ENCODE data around the gene CBFA2T2. TPM values are rescaled to one million over a fixed set of nuclear protein-coding genes. Genes with fewer than 3 reads are reported as not detected.
"Not testable (repeated sequence)": the region's sequence is repeated elsewhere in the genome, so short reads cannot be mapped to it uniquely, and the experiment has no call there.

Gene CBFA2T2
- total RNA-seq, 1 donor = 11.2 TPM

- H3K4me1 ChIP-seq (ENCODE audit: insufficient read depth, low read length) = peaks cover 6% of the 10 kb centered on the region
- no peak for DNase-seq (ENCODE audit: insufficient read length, low spot score, missing footprints)
- TF ChIP-seq CTCF (IDR thresholded peaks at IDR 0.05; ENCODE audit: extremely low read depth, low read depth, low read length) = no peak
Observed at GRCh38 chr20:33488201-33488600, 1.7 kb upstream of the CBFA2T2 start.

GRCh38 chr20:33488661-33489494 is 1.0 kb upstream of the CBFA2T2 start:
- not testable (repeated sequence) for H4K20me1 ChIP-seq (ENCODE audit: insufficient read depth, low read length); H3K9me3 ChIP-seq (ENCODE audit: low read depth, low read length); H2AFZ ChIP-seq (ENCODE audit: low read length); H3K27me3 ChIP-seq (ENCODE audit: insufficient read depth, low read length); H3K36me3 ChIP-seq (ENCODE audit: insufficient read depth, low read length); H3K4me1 ChIP-seq (ENCODE audit: insufficient read depth, low read length); DNase-seq (ENCODE audit: insufficient read length, low spot score, missing footprints)
- peak overlapping the region; percentile 92 for H3K4me2 ChIP-seq (ENCODE audit: insufficient read depth, low read length)
- H3K27ac ChIP-seq (ENCODE audit: low read depth, low read length) = peak overlapping the region; percentile 97
- peak overlapping the region; percentile 81 for H3K4me3 ChIP-seq (ENCODE audit: insufficient read depth, low read length)
- peaks cover 31% of the 10 kb centered on the region for H3K79me2 ChIP-seq (ENCODE audit: insufficient read depth, low read length)

More at GRCh38 chr20:33488201-33488600, 1.7 kb upstream of the CBFA2T2 start:
- H3K4me2 ChIP-seq (ENCODE audit: insufficient read depth, low read length) = no peak overlapping the region
- H3K9me3 ChIP-seq (ENCODE audit: low read depth, low read length) = no peaks in the 10 kb centered on the region
- no peak overlapping the region for H3K4me3 ChIP-seq (ENCODE audit: insufficient read depth, low read length)
- no peaks in the 10 kb centered on the region for H3K27me3 ChIP-seq (ENCODE audit: insufficient read depth, low read length)
- no peak overlapping the region for H2AFZ ChIP-seq (ENCODE audit: low read length)
- no peaks in the 10 kb centered on the region for H3K36me3 ChIP-seq (ENCODE audit: insufficient read depth, low read length)
- no peak overlapping the region for H3K27ac ChIP-seq (ENCODE audit: low read depth, low read length)
- peaks cover 7% of the 10 kb centered on the region for H4K20me1 ChIP-seq (ENCODE audit: insufficient read depth, low read length)
- peaks cover 25% of the 10 kb centered on the region for H3K79me2 ChIP-seq (ENCODE audit: insufficient read depth, low read length)

- no peaks in the 10 kb centered on the region for H3K27me3 ChIP-seq (ENCODE audit: insufficient read depth, low read length)
- H3K4me1 ChIP-seq (ENCODE audit: insufficient read depth, low read length) = peaks cover 6% of the 10 kb centered on the region
- H3K9me3 ChIP-seq (ENCODE audit: low read depth, low read length) = no peaks in the 10 kb centered on the region
- H3K79me2 ChIP-seq (ENCODE audit: insufficient read depth, low read length) = peaks cover 33% of the 10 kb centered on the region
- H3K4me3 ChIP-seq (ENCODE audit: insufficient read depth, low read length) = peak overlapping the region; percentile 81
- TF ChIP-seq CTCF (IDR thresholded peaks at IDR 0.05; ENCODE audit: extremely low read depth, low read depth, low read length) = no peak
- peak overlapping the region; percentile 92 for H3K4me2 ChIP-seq (ENCODE audit: insufficient read depth, low read length)
- no peaks in the 10 kb centered on the region for H3K36me3 ChIP-seq (ENCODE audit: insufficient read depth, low read length)
- DNase-seq (ENCODE audit: insufficient read length, low spot score, missing footprints) = peak; percentile 100
- H3K27ac ChIP-seq (ENCODE audit: low read depth, low read length) = peak overlapping the region; percentile 97
- H2AFZ ChIP-seq (ENCODE audit: low read length) = peak overlapping the region; percentile 98
- H4K20me1 ChIP-seq (ENCODE audit: insufficient read depth, low read length) = peaks cover 7% of the 10 kb centered on the region
Observed at GRCh38 chr20:33489495-33490022, 337 bp upstream of the CBFA2T2 start.

GRCh38 chr20:33490934-33491656 is 1.2 kb downstream of the CBFA2T2 start:
- TF ChIP-seq CTCF (IDR thresholded peaks at IDR 0.05; ENCODE audit: extremely low read depth, low read depth, low read length) = no peak
- H3K4me3 ChIP-seq (ENCODE audit: insufficient read depth, low read length) = peak overlapping the region; percentile 88
- peak overlapping the region; percentile 38 for H3K27ac ChIP-seq (ENCODE audit: low read depth, low read length)
- peak overlapping the region; percentile 90 for H3K4me2 ChIP-seq (ENCODE audit: insufficient read depth, low read length)
- H3K79me2 ChIP-seq (ENCODE audit: insufficient read depth, low read length) = peaks cover 43% of the 10 kb centered on the region
- no peaks in the 10 kb centered on the region for H3K27me3 ChIP-seq (ENCODE audit: insufficient read depth, low read length)
- peaks cover 9% of the 10 kb centered on the region for H4K20me1 ChIP-seq (ENCODE audit: insufficient read depth, low read length)
- no peaks in the 10 kb centered on the region for H3K9me3 ChIP-seq (ENCODE audit: low read depth, low read length)
- no peak for DNase-seq (ENCODE audit: insufficient read length, low spot score, missing footprints)
- H3K4me1 ChIP-seq (ENCODE audit: insufficient read depth, low read length) = peaks cover 6% of the 10 kb centered on the region
- peak overlapping the region; percentile 86 for H2AFZ ChIP-seq (ENCODE audit: low read length)
- no peaks in the 10 kb centered on the region for H3K36me3 ChIP-seq (ENCODE audit: insufficient read depth, low read length)
